Spleen (tissue), 11 donors: ENCODE measurements around the gene SPATA25. TPM values are rescaled to one million over a fixed set of nuclear protein-coding genes. Genes with fewer than 3 reads are reported as not detected.
A peak's percentile ranks its signal among the peaks of the same experiment; 100 is the strongest.
"Not testable (repeated sequence)": the region's sequence is repeated elsewhere in the genome, so short reads cannot be mapped to it uniquely, and the experiment has no call there.

ENCODE experiments used
- DNase-seq: peaks from one replicate; pipeline ENCODE4 v3.0.0-alpha.2; 2020
- H3K27ac ChIP-seq, 8 donors: fragments of 200-600 bp; sonication (generic) in 7 of 8; 1 replicate in 4 of 8; 2 replicates in 4 of 8; pipeline versions ENCODE4 v1.5.0 to v1.8.0; 2016 to 2021; ENCODE audit warnings: inconsistent platforms in 4 of 8, mild to moderate bottlenecking in 4 of 8, moderate library complexity in 1 of 8
- H3K27me3 ChIP-seq, 7 donors: fragments of 200-600 bp; sonication (generic) in 6 of 7; replicated peaks in 1 of 7; 1 replicate in 4 of 7; 2 replicates in 3 of 7; pipeline versions ENCODE4 v1.5.0 to v1.8.0; 2016 to 2021; ENCODE audit warnings: inconsistent platforms in 3 of 7, mild to moderate bottlenecking in 1 of 7
- H3K36me3 ChIP-seq, 6 donors: fragments of 200-600 bp; sonication (generic) in 5 of 6; 1 replicate in 4 of 6; 2 replicates in 2 of 6; pipeline versions ENCODE4 v1.5.0 to v1.8.0; 2016 to 2021; ENCODE audit warnings: inconsistent platforms in 2 of 6
- H3K4me1 ChIP-seq, 6 donors: fragments of 200-600 bp; sonication (generic) in 5 of 6; 1 replicate in 3 of 6; 2 replicates in 3 of 6; pipeline versions ENCODE4 v1.5.0 to v1.8.0; 2016 to 2021; ENCODE audit warnings: inconsistent platforms in 3 of 6
- H3K4me3 ChIP-seq, 8 donors: fragments of 200-600 bp; sonication (generic) in 7 of 8; 1 replicate in 4 of 8; 2 replicates in 4 of 8; pipeline versions ENCODE4 v1.5.0 to v1.8.0; 2016 to 2021; ENCODE audit warnings: inconsistent platforms in 4 of 8, mild to moderate bottlenecking in 4 of 8, moderate library complexity in 2 of 8
- H3K9me3 ChIP-seq, 8 donors: fragments of 200-600 bp; sonication (generic) in 7 of 8; 1 replicate in 4 of 8; 2 replicates in 4 of 8; pipeline versions ENCODE4 v1.5.0 to v1.8.0; 2016 to 2021; ENCODE audit warnings: inconsistent platforms in 4 of 8
- POLR2A ChIP-seq, 3 donors: fragments of 450-650 bp; IDR thresholded peaks; one replicate each; pipeline ENCODE4 v1.5.1; 2017; ENCODE audit warnings: antibody characterized with exemption in 3 of 3, mild to moderate bottlenecking in 1 of 3
- POLR2AphosphoS5 ChIP-seq, 3 donors: sonication (generic); formaldehyde crosslinking; IDR thresholded peaks; one replicate each; pipeline ENCODE4 v1.5.1; 2017; ENCODE audit warnings: antibody characterized with exemption in 3 of 3
- WGBS, 5 donors: extraction: QIAGEN DNeasy Blood & Tissue Kit in 3 of 5; methylation state at CpG; one replicate each; pipeline versions ENCODE4 v1.1.5 to v1.1.7; 2013 to 2018; 5-methylcytosine and 5-hydroxymethylcytosine counted together
- intact Hi-C: fragments of 100-400 bp; cut with DNase I; formaldehyde crosslinking; loops from one replicate; pipeline ENCODE4 v1.15.0; 2023; ENCODE audit warnings: low total_unique reads
- polyA plus RNA-seq, 3 donors: library from polyadenylated mRNA; stranded (reverse); fragments of 200-250 nt; gene quantifications; one replicate each; pipeline ENCODE4 v1.2.1, GENCODE V29; 2013
- total RNA-seq, 7 donors: library from RNA; depleted of rRNA in 3 of 7; stranded (reverse); fragments of >200 nt in 3 of 7; fragmentation: NEBNext Ultra II Directional in 4 of 7; extraction: Animal tissue kit (Norgen Biotek cat#: 25700) in 4 of 7; gene quantifications; one replicate each; pipeline versions ENCODE4 v1.1.0 to v1.2.1, GENCODE V29; 2016 to 2021
- TF ChIP-seq, protein P1 (sequence below), 11 experiments: fragments of 200-600 bp in 7 of 11; fragments of 450-650 bp in 4 of 11; sonication (generic) in 4 of 11; IDR thresholded peaks in 8 of 11; conservative IDR thresholded peaks in 3 of 11; 1 replicate in 7 of 11; 2 replicates in 4 of 11; pipeline versions ENCODE4 v1.4.0 to v1.8.0; 2016 to 2021; ENCODE audit warnings: antibody characterized with exemption in 11 of 11, inconsistent platforms in 4 of 11, mild to moderate bottlenecking in 1 of 11
- donor health status: healthy with polysubstance abuse.
- donor health status: DM: no; HTN: no; CAD: no; lungs with moderate emphysema.
- donor health status: DM: no; HTN: no; CAD: no.
- donor health status: Bipolar disorder and iron deficiency.
- donor health status: healthy.
- donor health status: DM: no; HTN: no; CAD: no.
- donor health status: DM: yes; HTN: yes; CAD: no.

The SPATA25 gene
- total and polyA plus RNA-seq, 10 donors: 0.41 to 11.5 (median 3.0) TPM

GRCh38 chr20:45907219-45907948, 20.0 kb upstream of the SPATA25 start:
- H3K4me3 ChIP-seq: no peak overlapping the region
- H3K36me3 ChIP-seq: peaks cover 0 to 9% (median 0%) of the 10 kb centered on the region in 6 donors
- 88 to 96% (median 93%) methylated on average over 16 to 17 of the region's 17 CpGs for WGBS, 5 donors
- H3K27me3 ChIP-seq: peaks cover 0 to 13% (median 5%) of the 10 kb centered on the region in 7 donors
- no peaks in the 10 kb centered on the region for H3K9me3 ChIP-seq
- H3K4me1 ChIP-seq: peaks cover 11 to 30% (median 25%) of the 10 kb centered on the region in 6 donors
- H3K27ac ChIP-seq: no peak overlapping the region
- intact Hi-C loops: no loop called here
- DNase-seq: no peak
- TF ChIP-seq POLR2AphosphoS5 (IDR thresholded peaks at IDR 0.05): no peak

DNA sequence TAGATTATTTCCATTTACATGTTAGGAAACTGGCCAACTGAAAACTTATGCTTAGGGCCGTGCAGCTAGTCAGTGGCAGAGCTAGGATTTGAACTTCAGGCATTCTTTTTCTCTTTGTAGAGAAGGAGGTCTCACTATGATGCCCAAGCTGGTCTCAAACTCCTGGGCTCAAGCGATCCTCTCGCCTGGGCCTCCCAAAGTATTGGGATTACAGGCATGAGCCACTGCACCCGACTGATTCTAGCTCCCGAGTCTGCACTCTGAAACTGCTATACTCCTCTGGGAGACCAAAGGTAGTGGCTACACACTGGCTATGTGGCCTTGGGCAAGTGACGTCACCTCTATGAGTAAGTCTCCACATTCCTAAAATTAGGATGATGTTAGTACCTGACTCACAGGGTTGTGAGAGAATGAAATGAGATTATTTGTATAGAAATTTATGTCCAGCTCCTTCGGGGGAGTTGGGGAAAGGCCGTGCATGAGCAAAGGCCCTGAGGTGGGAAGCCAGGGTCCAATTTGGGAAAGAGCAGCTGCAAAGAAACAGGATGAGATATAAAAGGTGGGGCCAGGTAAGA, 18.2 kb upstream of the SPATA25 start:
- Histone ChIP-seq H3K27me3 (no peaks in the 10 kb centered on the region), H3K4me3 (no peak overlapping the region), H3K36me3 (peaks cover 0 to 27% (median 1%) of the 10 kb centered on the region in 6 donors), H3K9me3 (no peaks in the 10 kb centered on the region), H3K27ac (no peak overlapping the region), H3K4me1 (peaks cover 0 to 12% (median 8%) of the 10 kb centered on the region in 6 donors)
- 89 to 96% (median 90%) methylated on average over 8 of the region's 8 CpGs for WGBS, 5 donors
- DNase-seq: no peak
- TF ChIP-seq POLR2A (IDR thresholded peaks at IDR 0.05) (no peak), POLR2AphosphoS5 (IDR thresholded peaks at IDR 0.05) (no peak)
- TF ChIP-seq, protein P1, sequence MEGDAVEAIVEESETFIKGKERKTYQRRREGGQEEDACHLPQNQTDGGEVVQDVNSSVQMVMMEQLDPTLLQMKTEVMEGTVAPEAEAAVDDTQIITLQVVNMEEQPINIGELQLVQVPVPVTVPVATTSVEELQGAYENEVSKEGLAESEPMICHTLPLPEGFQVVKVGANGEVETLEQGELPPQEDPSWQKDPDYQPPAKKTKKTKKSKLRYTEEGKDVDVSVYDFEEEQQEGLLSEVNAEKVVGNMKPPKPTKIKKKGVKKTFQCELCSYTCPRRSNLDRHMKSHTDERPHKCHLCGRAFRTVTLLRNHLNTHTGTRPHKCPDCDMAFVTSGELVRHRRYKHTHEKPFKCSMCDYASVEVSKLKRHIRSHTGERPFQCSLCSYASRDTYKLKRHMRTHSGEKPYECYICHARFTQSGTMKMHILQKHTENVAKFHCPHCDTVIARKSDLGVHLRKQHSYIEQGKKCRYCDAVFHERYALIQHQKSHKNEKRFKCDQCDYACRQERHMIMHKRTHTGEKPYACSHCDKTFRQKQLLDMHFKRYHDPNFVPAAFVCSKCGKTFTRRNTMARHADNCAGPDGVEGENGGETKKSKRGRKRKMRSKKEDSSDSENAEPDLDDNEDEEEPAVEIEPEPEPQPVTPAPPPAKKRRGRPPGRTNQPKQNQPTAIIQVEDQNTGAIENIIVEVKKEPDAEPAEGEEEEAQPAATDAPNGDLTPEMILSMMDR (IDR thresholded peaks at IDR 0.05 in 8 of 11, conservative IDR thresholded peaks at IDR 0.05 in 3 of 11): no peak
- intact Hi-C loops: no loop called here

- H3K4me3 ChIP-seq: no peak overlapping the region
- no peak overlapping the region for H3K27ac ChIP-seq
- H3K4me1 ChIP-seq: peaks cover 0 to 4% (median 2%) of the 10 kb centered on the region in 6 donors
- DNase-seq: no peak
- no peak for TF ChIP-seq POLR2A (IDR thresholded peaks at IDR 0.05)
- peak in 2 of 3 donors; percentile 9 to 58 for TF ChIP-seq POLR2AphosphoS5 (IDR thresholded peaks at IDR 0.05)
- intact Hi-C loops: no loop called here
- H3K9me3 ChIP-seq: no peaks in the 10 kb centered on the region
- peaks cover 0 to 33% (median 2%) of the 10 kb centered on the region in 6 donors for H3K36me3 ChIP-seq
- 69 to 79% (median 71%) methylated on average over 16 of the region's 16 CpGs for WGBS, 5 donors
- H3K27me3 ChIP-seq: no peaks in the 10 kb centered on the region
These were observed 17.4 kb upstream of the SPATA25 start for GRCh38 chr20:45904583-45905504.

DNA sequence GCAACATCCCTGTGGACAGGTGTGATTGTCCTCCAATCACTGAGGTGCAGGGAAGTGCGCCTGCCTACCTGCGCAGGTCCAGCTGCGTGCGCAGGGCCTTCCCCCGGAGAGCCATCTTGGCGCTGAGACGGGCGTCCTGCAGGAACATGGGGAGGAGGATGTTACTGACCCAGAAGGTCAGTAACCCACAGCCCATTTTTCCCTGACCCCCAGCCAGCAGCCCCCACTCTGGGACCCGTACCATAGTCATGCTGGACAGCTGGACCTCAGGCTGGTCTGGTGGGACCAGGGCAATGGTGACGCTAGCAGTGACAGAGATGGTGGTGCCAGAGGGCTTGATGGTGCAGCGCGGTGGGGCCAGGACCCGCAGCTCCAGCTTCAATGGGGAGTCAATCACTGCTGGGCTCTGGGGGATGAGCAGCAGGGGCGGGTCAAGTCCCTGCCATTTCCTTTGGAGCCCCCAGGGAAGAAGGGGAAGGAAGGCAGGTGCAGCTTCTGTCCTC, 14.8 kb upstream of the SPATA25 start:
- intact Hi-C loops: no loop called here
- no peak for DNase-seq
- WGBS, 5 donors: 85 to 92% (median 87%) methylated on average over 11 to 14 of the region's 14 CpGs
- Histone ChIP-seq H3K27me3 (no peaks in the 10 kb centered on the region), H3K36me3 (peaks cover 0 to 59% (median 25%) of the 10 kb centered on the region in 6 donors), H3K4me1 (peaks cover 0 to 1% (median 0%) of the 10 kb centered on the region in 6 donors), H3K9me3 (no peaks in the 10 kb centered on the region), H3K27ac (no peak overlapping the region), H3K4me3 (no peak overlapping the region)
- TF ChIP-seq POLR2A (IDR thresholded peaks at IDR 0.05) (no peak), POLR2AphosphoS5 (IDR thresholded peaks at IDR 0.05) (peak; percentile 32 to 71 (median 55))

- intact Hi-C loops, H3K9me3 ChIP-seq, H3K4me1 ChIP-seq, H3K27ac ChIP-seq, DNase-seq, H3K4me3 ChIP-seq, H3K27me3 ChIP-seq: not testable (repeated sequence)
- WGBS, 5 donors: 83 to 95% (median 92%) methylated on average over 6 of the region's 6 CpGs
- peaks cover 0 to 68% (median 33%) of the 10 kb centered on the region in 6 donors for H3K36me3 ChIP-seq
These were observed 13.9 kb upstream of the SPATA25 start for GRCh38 chr20:45901332-45901731.
